IPS-18c (cell line): ENCODE data around the gene GADD45A.

Experiments used
- H3K4me3 ChIP-seq: 2 replicates; pipeline ENCODE4 v1.7.0; 2013; ENCODE audit warnings: low read depth, mild to moderate bottlenecking, low read length, moderate library complexity; ENCODE audit not compliant: insufficient read depth
- H3K9me3 ChIP-seq: one replicate; pipeline ENCODE4 v1.6.1; 2013; ENCODE audit warnings: mild to moderate bottlenecking, low read length, moderate library complexity; ENCODE audit not compliant: control insufficient read depth, insufficient read depth

Gene GADD45A

DNA sequence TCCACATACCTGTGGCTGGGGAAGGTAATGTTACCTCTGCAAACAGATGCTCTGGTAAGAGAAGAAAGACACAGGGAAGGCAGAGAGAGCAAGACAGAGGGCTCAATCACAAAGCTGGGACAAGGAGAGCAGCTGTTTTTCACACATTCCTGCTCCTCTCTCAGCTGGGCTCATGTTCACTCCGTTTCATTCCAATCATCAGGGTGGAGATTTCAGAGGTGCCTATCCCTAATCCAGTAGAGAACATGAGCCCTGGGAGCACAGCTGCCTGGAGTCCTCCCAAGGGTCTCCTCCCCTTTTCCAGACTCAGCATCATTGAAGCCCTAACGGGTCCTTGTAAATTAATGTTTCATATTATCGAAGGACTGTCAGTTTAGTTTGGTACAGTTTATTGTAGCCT, 19.4 kb downstream of the GADD45A start:
- no peaks in the 10 kb centered on the region for H3K9me3 ChIP-seq

DNA sequence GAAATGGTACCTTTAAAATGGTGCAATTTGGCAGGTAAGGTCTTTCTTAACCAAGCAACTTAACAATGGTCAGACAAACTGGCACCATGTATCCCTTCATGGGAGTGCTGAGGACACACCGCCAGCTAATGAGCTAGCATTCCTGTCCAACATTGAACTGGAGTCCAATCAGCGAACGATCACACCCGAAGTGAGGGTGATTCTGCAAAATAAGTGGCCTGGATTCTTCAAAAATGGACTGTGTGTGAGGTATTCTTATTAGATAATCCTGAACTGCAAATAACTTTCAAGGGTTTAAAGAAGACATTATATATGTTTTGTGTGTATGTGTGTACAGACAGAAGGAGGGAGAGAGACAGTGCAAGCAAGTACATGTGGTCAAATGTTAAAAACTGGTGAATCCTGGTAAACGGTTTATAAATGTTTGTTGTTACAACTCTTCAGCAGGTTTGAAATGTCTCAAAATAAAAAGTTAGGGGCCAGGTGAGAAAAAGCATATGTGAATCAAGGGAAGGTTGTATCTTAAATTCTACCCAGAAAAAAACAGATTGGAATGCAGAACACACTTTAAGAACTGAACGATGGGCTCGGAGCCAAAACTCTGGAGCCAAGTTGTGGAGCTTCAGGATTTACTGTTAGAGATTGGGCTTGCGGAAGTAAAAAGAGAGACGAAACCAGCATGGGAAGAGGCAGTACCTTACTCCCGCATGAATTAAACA, 20.9 kb downstream of the GADD45A start:
- Histone ChIP-seq H3K4me3 (no peak overlapping the region), H3K9me3 (no peaks in the 10 kb centered on the region)

More for the DNA sequence above, 19.4 kb downstream of the GADD45A start:
- no peak overlapping the region for H3K4me3 ChIP-seq

DNA sequence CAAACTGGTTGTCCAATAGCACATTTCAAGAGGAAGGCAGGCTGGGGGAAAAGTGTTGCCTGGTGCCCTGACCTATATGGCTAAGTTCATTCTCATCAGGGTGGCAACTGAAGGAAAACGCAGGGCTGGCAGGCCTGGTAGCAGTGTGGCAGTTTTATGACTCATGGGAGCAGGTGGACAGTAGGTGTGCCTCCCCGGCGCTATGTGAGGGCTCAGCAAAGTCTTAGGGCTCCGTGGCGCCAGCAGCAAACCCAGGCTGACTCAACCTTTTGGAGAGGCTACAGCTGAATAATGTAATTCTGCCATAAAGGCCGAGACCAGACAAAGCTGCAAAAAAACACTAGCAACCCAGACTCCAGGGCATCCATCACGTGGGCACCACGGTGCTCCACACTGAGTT, 23.6 kb downstream of the GADD45A start:
- H3K4me3 ChIP-seq, result no peak overlapping the region
- H3K9me3 ChIP-seq, result no peaks in the 10 kb centered on the region

DNA sequence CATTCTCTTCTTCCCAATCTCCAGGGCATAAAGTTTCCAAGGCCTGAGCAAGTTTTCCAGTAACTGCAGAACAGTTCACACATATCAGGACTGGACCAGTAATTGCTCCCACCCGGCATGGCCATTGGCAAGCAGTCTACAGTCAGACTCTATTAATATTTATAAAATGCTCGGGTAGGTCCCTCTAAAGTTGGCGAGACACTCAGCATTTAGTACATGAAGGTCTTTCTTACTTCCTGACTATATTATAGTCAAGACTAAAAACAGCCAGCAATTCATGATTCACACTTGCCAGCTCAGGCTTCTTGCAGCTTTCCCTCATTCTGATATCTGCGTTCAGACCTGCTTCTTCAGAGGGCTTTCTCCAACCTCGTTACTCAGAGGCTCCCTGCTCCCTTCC, 25.4 kb downstream of the GADD45A start:
- Histone ChIP-seq H3K9me3 (no peaks in the 10 kb centered on the region), H3K4me3 (no peak overlapping the region)

DNA sequence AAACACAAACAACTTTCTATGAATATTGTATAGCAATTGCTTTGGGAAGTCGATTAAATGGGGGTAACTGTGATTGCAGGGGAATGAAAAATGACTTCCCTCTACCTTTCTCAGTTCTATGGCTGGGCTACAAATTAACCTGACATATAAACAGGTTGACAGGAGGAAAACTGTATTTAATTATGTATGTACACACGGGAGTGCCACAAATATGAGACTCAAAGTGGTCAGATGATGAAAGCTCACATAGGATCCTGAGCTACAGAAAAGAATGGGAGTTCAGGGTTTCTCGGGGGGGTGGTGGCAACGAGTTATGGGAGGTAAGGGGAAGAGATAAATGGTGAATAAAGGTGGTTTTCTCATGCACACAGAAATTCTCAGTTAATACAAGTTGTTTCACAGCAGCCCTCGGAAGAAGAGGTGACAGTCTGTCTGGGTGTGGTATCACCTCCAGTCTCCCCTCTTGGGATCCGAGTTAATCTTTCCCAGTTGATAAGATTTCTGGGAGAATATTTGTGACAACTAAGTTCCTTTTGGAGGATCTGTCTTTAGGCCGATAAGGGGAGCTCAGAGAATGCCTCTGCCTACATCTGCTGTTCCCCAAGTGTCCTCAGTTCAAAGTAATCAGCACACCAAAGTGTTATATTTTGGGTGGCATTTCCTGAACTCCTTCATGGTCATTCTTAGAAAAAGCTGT, 26.3 kb downstream of the GADD45A start:
- no peak overlapping the region for H3K4me3 ChIP-seq

DNA sequence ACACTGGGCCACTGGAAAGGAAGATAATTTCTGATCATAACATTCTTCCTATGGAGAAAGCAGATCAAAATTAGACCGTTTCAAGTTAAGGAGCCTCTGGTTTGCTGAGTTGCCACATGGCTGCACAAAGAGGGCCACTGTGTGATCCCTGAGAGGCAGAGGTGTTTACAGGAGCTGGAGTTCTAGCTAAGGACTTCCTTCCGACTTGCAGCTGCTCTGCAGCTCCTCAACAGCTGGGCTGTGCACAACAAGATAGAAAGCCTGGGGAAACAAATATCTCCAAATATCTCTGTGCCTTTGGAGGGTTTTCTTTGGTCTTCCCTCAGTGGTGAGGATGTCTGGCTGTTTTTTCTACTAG, 26.8 kb downstream of the GADD45A start:
- no peak overlapping the region for H3K4me3 ChIP-seq
- H3K9me3 ChIP-seq, result no peaks in the 10 kb centered on the region

More for the DNA sequence above, 26.3 kb downstream of the GADD45A start:
- H3K9me3 ChIP-seq, result no peaks in the 10 kb centered on the region

DNA sequence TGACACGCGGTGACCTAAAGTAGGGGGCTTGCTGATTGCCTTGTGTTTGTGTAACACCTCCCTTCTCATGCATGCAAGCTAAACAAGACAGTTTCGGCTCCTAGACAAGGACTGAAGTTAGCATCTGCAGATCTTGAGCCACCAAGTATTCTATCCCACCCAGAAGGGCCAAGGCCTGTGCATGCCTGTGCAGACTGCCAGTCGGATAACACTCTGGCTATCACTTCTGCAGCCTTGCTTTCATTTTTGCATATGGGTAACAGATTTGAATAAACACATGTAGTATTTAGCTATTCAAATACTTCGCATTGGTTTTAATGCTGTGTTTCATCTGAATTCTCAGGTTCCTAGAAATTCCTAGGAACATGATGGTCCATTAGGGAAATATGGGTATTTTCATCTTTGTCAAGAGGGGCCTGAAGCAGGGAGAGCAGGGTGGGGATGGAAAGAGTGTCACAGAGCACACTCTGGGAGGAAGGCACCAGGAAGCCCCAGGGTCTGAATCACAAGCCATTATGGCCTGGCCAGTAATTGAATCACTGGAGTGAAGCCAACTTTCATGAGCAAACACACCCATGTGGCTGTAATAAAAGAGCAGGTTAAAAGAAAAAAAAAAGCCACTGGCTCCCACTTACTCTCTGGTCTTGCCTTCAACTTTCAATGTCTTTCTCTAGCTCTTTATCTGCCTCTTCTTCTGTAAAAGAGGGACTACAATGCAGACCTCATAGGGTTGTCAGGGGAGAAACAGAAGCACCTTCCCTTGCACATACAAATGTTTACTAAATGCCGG, 28.3 kb downstream of the GADD45A start:
- Histone ChIP-seq H3K4me3 (no peak overlapping the region), H3K9me3 (no peaks in the 10 kb centered on the region)

DNA sequence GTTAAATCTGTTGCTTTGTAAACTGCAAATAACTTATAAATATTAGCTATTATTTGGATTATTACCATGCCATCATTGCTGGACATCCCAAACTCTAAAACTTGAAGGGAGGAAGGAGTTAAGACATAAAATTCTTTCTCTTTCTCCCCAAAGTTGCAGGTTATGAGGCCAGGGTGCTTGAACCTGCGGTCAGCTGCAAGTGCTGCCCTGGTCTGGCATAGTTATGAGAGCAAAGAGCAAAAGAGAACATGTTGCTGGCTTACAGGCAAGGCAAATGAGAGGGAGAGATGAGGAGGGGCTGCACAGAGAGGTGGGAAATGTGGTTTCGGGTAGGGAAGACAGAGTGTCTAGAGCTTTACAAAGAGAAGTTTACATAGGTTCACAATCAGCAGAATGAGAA, 30.8 kb downstream of the GADD45A start:
- no peak overlapping the region for H3K4me3 ChIP-seq
- H3K9me3 ChIP-seq, result no peaks in the 10 kb centered on the region

DNA sequence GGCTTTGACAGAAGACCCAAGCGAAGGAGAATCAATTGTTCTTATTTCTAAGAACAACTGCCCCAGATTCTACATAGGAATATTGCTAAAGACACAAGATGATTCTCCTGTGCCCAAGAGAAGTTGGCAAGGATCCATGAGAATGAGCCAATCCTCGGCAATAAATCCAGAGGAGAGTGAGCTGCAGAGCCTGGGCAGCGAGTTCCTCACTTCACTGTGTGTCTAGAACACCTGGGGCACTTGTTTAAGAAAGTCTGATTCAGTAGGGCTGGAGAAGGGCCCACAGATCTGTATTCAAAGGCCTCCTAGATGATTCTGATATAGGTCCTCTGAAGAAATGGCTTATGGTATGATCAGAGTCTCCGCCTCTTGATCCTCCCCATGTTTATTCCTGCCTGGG, 31.8 kb downstream of the GADD45A start:
- Histone ChIP-seq H3K9me3 (no peaks in the 10 kb centered on the region), H3K4me3 (no peak overlapping the region)

DNA sequence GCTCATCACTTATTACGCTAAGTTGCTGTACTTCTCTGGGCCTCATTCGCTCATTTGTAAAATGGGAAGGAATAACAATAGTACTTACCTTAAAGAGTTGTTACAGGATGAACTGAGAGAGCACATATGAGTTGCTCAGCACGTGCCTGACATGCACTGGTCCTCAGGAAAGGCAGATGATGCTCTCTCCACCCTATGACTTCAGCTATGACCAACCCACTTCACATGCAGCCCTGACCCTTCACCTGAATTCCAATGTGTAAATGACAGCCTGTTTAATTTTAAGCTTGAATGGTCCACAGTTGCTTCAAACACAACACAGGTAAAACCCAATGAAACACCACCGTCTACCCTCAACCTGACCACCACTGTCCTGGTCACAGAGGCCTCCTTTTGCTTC, 32.9 kb downstream of the GADD45A start:
- no peaks in the 10 kb centered on the region for H3K9me3 ChIP-seq
- no peak overlapping the region for H3K4me3 ChIP-seq

DNA sequence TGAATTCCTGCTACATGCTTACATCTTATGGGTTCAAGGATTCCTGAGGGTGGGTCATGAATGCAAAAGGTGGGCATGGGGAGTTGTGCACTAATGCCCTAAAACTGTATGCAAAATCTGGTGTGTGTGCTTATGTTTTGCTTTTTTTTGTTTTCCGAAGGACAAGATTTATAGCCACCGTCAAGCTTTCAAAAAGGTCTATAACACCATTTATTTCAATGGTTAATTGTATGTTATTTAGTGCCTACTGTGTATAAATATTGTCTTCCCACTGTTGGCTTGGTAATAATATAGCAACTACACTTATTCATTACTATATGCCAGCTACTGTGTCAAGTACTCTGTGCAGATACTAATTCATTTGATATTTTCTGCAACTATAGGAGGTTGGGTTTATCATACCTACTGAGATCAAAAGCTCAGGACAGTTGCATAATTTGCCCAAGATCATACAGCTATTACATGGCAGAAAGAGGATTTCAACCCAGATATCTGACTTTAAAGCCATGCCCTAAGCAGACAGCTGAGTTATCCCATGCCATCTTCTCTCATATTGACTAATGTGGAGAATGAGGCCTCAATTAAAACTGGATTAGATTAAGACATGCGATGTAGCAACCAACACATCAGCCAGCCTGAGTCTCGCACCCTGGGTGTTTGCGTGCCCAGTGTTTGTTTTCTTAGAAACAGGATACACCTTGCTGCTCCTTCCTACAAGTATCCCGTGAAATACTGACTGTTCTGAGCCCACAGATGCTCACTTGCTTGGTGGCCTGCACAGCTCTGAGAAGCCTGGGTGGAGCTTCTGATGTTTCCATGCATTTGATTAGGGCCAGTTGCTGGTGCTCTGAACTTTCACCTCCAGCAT, 34.6 kb downstream of the GADD45A start:
- H3K9me3 ChIP-seq, result no peaks in the 10 kb centered on the region
- H3K4me3 ChIP-seq, result no peak overlapping the region

DNA sequence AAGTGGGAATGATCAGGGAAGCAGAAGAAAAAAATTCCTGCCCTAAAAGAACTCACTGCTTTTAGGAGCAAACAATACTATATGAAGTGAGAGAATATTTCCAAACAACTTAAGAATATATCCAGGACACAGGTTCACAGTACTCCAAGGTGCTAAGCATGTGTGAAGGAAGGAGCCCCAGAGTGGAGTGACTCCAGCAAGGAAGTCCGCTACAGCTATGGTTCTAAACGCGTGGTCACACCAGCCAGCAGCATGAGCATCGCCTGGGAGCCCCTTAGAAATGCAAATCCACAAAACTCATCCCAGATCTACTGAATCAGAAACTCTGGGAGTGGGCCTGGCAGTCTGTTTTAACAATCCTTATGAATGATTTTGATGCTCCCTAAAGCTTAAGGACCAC, 36.1 kb downstream of the GADD45A start:
- H3K9me3 ChIP-seq, result no peaks in the 10 kb centered on the region
- no peak overlapping the region for H3K4me3 ChIP-seq

DNA sequence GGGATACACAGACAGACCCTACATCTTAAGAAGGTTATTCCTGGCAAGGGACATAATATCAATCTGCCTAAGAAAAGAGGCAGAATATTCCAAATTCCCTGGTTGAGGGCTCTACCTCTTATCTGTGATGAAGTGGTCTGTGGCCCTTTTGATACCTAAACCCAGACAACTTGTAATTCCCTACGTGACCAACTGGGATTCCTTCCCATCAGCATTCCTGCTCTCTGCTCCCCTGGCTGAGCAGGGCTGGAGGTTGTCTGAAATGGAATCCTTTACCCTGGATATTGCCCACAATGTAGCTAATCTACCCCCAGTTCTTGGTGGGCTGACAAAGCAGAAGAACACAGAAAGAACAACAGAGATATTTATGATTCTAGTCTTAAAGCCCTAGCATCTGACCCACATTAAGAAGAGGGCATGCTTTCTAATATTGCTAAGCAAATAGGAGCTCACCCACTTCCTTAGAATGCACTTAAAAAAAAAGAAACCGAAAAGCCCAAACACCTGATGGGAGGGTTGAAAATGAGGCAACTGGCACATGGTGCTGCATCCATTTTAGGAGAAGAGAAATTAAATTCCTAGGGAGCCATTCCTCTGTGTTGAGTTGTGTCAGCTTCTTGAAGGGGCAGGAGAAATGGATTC, 36.8 kb downstream of the GADD45A start:
- no peak overlapping the region for H3K4me3 ChIP-seq
- H3K9me3 ChIP-seq, result no peaks in the 10 kb centered on the region

DNA sequence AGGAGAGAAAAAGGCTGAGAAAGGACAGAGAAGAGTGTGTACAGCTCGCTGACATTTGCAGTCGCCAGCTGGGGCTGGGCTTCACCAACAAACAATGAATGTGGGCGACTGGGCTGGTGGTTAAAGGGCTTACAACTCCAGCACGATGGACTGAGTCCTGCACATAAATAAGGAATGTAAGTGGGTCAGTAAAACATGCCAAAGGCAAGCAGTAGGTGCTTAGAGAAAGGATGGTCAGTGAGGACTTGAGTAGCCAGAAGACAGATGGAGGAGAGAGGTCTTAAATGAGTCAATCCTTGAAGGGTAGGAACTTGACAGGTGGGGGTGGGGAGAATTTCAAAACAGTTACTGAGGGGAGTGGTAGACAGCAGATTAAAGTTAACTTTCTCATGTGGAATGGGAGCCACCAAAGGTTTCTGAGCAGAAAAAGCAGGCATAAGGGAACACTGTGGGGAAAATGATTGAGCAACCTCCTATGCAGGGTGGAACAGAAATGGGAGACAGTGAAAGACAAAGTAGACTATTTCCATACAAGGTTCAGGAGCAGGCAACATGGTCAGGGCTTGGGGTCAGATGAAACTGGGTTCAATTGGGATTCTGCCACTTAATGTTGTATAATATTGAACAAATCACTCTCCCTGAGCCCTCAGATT, 37.4 kb downstream of the GADD45A start:
- H3K4me3 ChIP-seq, result no peak overlapping the region
- H3K9me3 ChIP-seq, result no peaks in the 10 kb centered on the region

DNA sequence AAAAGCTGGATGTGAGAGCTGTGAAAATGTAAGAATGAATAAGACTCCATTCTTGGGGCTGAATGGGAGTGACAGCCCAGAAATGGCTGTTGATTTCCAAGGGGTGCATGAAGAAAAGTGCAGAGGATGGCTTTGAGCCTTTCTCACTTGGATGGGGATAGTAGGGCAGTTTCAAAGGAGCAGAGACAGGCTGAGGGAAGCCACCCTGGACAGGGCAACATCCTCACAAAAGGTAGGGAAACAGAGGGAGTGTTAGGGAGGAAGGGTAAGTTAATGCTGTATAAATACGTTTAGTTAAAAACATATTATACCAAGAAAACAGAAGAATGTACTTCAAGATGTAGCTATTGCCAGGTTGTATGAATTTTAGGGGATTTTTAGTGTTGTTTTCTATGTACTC, 38.1 kb downstream of the GADD45A start:
- no peaks in the 10 kb centered on the region for H3K9me3 ChIP-seq
- no peak overlapping the region for H3K4me3 ChIP-seq

DNA sequence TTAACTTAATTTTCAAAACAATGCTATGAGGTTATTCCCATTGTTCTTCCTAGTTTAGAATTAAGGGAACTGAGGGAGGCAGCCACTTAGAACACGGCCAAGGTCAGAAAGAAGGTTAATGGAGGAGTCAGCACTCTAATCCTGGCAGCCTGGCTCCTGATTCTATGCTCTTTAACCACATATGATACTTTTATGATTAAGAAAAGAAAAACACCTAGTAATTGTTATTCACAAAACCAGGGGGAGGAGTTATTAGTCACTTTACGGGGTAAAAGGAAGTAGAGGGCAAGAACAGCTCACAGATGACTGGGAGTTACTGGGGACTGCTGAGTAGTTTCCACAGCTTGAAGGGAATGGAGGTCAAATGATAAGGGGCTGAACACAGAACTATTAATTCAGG, 38.6 kb downstream of the GADD45A start:
- no peak overlapping the region for H3K4me3 ChIP-seq
- no peaks in the 10 kb centered on the region for H3K9me3 ChIP-seq
